Panc1 (cell line): ENCODE data around the gene PRKCD. TPM values are rescaled to one million over a fixed set of nuclear protein-coding genes. Genes with fewer than 3 reads are reported as not detected.

Experiments used
- ATAC-seq: fragments of 200-7000 bp; cut with Tn5 transposase; 2 replicates; pipeline ENCODE4 v1.9.1; 2020; ENCODE audit warnings: mild to moderate bottlenecking, moderate library complexity
- BruUV-seq: library from RNA; stranded (reverse); fragments of 400-500 nt; replicated peaks from 2 replicates; lab custom pipeline; 2021; lab: Mats Ljungman, UMichigan
- CTCF ChIA-PET: fragments of 300-600 bp; sonication (Branson Sonifier 250); formaldehyde crosslinking; loops from one replicate; lab custom pipeline; 2022; ENCODE audit warnings: antibody characterized with exemption; lab: Charles Lee
- POLR2A ChIA-PET: fragments of 300-600 bp; sonication (Branson Sonifier 250); formaldehyde crosslinking; loops from one replicate; lab custom pipeline; 2022; ENCODE audit warnings: antibody characterized with exemption; lab: Charles Lee
- DNase-seq: peaks from one replicate; pipeline ENCODE4 v3.0.0-alpha.2; 2010; ENCODE audit warnings: low read depth, low spot score
- H3K27ac ChIP-seq: 2 replicates; pipeline ENCODE4 v1.5.1; 2011; ENCODE audit warnings: mild to moderate bottlenecking, low read length, inconsistent platforms
- H3K27me3 ChIP-seq: fragments of 200-500 bp; sonication (Bioruptor generic); 2 replicates; pipeline ENCODE4 v1.6.0; 2014; ENCODE audit warnings: low read length, inconsistent platforms; ENCODE audit not compliant: control insufficient read depth, insufficient read depth
- H3K36me3 ChIP-seq: fragments of 200-500 bp; sonication (Bioruptor generic); 2 replicates; pipeline ENCODE4 v1.5.1; 2014; ENCODE audit warnings: inconsistent platforms, mild to moderate bottlenecking, low read length, moderate library complexity; ENCODE audit not compliant: control insufficient read depth, insufficient read depth
- H3K4me1 ChIP-seq: 2 replicates; pipeline ENCODE4 v1.5.1; 2011; ENCODE audit warnings: inconsistent platforms, mild to moderate bottlenecking, low read length, moderate library complexity; ENCODE audit not compliant: control insufficient read depth, insufficient read depth
- H3K4me3 ChIP-seq, 2 experiments: 2 replicates each; pipeline ENCODE4 v1.5.1; 2011 to 2012; ENCODE audit warnings: low read depth in 2 of 2, low read length in 2 of 2, mild to moderate bottlenecking in 2 of 2, inconsistent platforms in 1 of 2, moderate library complexity in 1 of 2
- H3K9me3 ChIP-seq: fragments of 200-500 bp; sonication (Bioruptor generic); 2 replicates; pipeline ENCODE4 v1.5.1; 2014; ENCODE audit warnings: low read depth, mild to moderate bottlenecking, inconsistent platforms, low read length, moderate library complexity; ENCODE audit not compliant: control insufficient read depth, insufficient read depth
- CTCF ChIP-seq: fragments of 450-650 bp; IDR thresholded peaks from 2 replicates; pipeline ENCODE4 v1.5.1; 2017; ENCODE audit warnings: mild to moderate bottlenecking
- POLR2AphosphoS5 ChIP-seq: IDR thresholded peaks from 2 replicates; pipeline ENCODE4 v1.6.1; 2012; ENCODE audit warnings: mild to moderate bottlenecking, low read depth, low read length, moderate library complexity
- REST ChIP-seq, 2 experiments: IDR thresholded peaks; 2 replicates each; pipeline ENCODE4 v1.6.1; 2011 to 2012; ENCODE audit warnings: low read depth in 2 of 2, control low read depth in 1 of 2, low read length in 1 of 2, mild to moderate bottlenecking in 1 of 2, moderate library complexity in 1 of 2; ENCODE audit not compliant: insufficient read depth in 1 of 2
- SIN3A ChIP-seq: IDR thresholded peaks from 2 replicates; pipeline ENCODE4 v1.6.1; 2012; ENCODE audit warnings: low read depth, mild to moderate bottlenecking, low read length, moderate library complexity, borderline replicate concordance; ENCODE audit not compliant: insufficient read depth
- TCF7L2 ChIP-seq: IDR thresholded peaks from 2 replicates; pipeline ENCODE4 v1.6.1; 2011; ENCODE audit warnings: mild to moderate bottlenecking, low read depth, low read length, inconsistent platforms
- in situ Hi-C: cut with HindIII; loops from 2 replicates; pipeline ENCODE4 v1.10.0; 2016; ENCODE audit warnings: low sequenced_read_pairs, low pct_unique_long_range_greater_than_20kb
- intact Hi-C: fragments of 100-400 bp; cut with micrococcal nuclease; formaldehyde crosslinking; loops from one replicate; pipeline ENCODE4 v1.10.0; 2022; ENCODE audit not compliant: unreplicated experiment
- total RNA-seq: library from RNA; stranded (reverse); gene quantifications from one replicate; pipeline ENCODE4 v1.2.1, GENCODE V29; 2021; ENCODE audit not compliant: unreplicated experiment

PRKCD gene
- total RNA-seq, 1 experiment from 2014 or later, result 14.0 TPM

DNA sequence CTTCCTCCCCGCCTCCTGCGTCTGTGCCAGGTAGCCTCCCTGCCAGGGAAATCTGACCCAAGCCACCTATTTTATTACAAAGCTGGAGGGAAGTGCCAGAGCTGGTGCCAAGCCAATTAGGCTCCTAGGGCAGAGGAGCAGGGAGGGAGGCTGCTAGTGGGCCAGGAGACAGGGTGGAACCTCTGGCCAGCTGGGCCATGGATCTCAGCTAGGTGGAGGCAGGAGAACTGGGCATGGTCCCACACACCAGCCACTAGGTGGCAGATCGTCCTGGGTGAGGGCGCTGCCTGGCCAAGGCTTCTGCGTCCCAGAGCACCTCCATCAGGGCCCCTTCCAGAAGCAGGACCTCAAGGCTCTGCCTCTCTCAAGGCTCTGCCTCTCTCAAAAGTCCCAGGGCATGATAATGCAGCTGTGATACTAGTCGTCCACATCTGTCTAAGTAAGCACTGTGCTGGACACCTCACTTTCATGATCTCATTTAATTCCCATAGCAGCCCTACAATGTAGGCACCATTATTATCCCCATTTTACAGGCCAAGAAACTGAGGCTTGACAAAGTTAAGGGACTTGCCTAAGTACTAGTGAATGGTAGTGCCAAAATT lies 26.3 kb upstream of the PRKCD start:
- in situ Hi-C loops, result no loop called here
- no peaks in the 10 kb centered on the region; the same call in 1 of the 2 replicates for H3K36me3 ChIP-seq
- ATAC-seq (peak; percentile 86), DNase-seq (no peak)
- H3K4me1 ChIP-seq, result 0 out of 2 replicates have a peak, but pooled peaks cover 3% of the 10 kb centered on the region
- no peak overlapping the region for H3K27ac ChIP-seq
- no peaks in the 10 kb centered on the region for H3K27me3 ChIP-seq
- peak; percentile 87 for TF ChIP-seq CTCF
- TF ChIP-seq TCF7L2, result no peak
- no peak for TF ChIP-seq SIN3A
- TF ChIP-seq POLR2AphosphoS5, result no peak
- TF ChIP-seq REST (IDR thresholded peaks at IDR 0.05; ENCODE audit: insufficient read depth in 1 of 2, low read depth in 2 of 2, low read length in 1 of 2), result 0 out of 4 replicates have a peak, but pooled peaks of 1 of the 2 experiments have one; percentile 16
- H3K4me3 ChIP-seq, result no peak overlapping the region
- POLR2A ChIA-PET, result interaction anchor here (0.6 kb wide), 1 partner anchor 22 kb away, joined by 3 read pairs; no protein-coding TSS in a partner anchor
- BruUV-seq, result no TSS peak
- intact Hi-C loops, result loop anchor here (2.0 kb wide), 1 partner anchor 62 kb away; no protein-coding TSS in a partner anchor
- CTCF ChIA-PET, result interaction anchor here (0.6 to 1.5 kb wide), 3 partner anchors 20 to 85 kb away, joined by 3 to 9 read pairs (median 4); no protein-coding TSS in a partner anchor
- no peaks in the 10 kb centered on the region for H3K9me3 ChIP-seq

GRCh38 chr3:53137221-53137620 lies 23.8 kb upstream of the PRKCD start:
- Histone ChIP-seq H3K4me1 (no peaks in the 10 kb centered on the region), H3K27ac (no peak overlapping the region), H3K4me3 (no peak overlapping the region), H3K27me3 (no peaks in the 10 kb centered on the region), H3K9me3 (no peaks in the 10 kb centered on the region), H3K36me3 (no peaks in the 10 kb centered on the region)
- in situ Hi-C loops (no loop called here), intact Hi-C loops (no loop called here)
- BruUV-seq, result no TSS peak
- ChIA-PET CTCF (interaction anchor here (0.5 kb wide), 1 partner anchor 11 kb away, joined by 7 read pairs; no protein-coding TSS in a partner anchor), POLR2A (no interaction called here)
- TF ChIP-seq TCF7L2 (no peak), SIN3A (no peak)
- no peak for ATAC-seq
- no peak for DNase-seq
